ENCODE data around the gene RPAP3.

DNA sequence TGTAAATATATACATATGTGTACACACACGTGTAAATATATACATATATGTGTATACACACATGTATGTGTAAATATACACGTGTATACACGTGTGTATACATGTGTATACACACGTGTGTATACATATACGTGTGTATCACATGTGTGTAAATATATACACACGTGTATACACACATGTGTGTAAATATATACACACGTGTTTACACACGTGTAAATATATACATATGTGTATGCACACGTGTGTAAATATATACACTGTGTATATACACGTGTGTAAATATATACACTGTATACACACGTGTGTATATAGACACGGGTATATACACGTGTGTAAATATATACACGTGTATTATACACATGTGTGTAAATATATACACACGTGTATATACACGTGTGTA lies 71.7 kb downstream of the RPAP3 start:
- TF ChIP-seq EZH2 (IDR thresholded peaks at IDR 0.05; ENCODE audit: borderline replicate concordance, low read depth, low read length, severe bottlenecking) = no peak
- TF ChIP-seq, protein P1, sequence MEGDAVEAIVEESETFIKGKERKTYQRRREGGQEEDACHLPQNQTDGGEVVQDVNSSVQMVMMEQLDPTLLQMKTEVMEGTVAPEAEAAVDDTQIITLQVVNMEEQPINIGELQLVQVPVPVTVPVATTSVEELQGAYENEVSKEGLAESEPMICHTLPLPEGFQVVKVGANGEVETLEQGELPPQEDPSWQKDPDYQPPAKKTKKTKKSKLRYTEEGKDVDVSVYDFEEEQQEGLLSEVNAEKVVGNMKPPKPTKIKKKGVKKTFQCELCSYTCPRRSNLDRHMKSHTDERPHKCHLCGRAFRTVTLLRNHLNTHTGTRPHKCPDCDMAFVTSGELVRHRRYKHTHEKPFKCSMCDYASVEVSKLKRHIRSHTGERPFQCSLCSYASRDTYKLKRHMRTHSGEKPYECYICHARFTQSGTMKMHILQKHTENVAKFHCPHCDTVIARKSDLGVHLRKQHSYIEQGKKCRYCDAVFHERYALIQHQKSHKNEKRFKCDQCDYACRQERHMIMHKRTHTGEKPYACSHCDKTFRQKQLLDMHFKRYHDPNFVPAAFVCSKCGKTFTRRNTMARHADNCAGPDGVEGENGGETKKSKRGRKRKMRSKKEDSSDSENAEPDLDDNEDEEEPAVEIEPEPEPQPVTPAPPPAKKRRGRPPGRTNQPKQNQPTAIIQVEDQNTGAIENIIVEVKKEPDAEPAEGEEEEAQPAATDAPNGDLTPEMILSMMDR (IDR thresholded peaks at IDR 0.05; ENCODE audit: borderline replicate concordance, extremely low read depth, low read length, poor library complexity, severe bottlenecking) = no peak
